HFFc6 (cell line): ENCODE results near the gene GTPBP1. TPM values are rescaled to one million over a fixed set of nuclear protein-coding genes. Genes with fewer than 3 reads are reported as not detected.

Experiments
- DNase-seq: peaks from one replicate; pipeline ENCODE4 v3.0.0-alpha.2; 2018
- H3K27ac Mint-ChIP-seq: 2 replicates; pipeline ENCODE4 v1.8.0; 2020; ENCODE audit warnings: mild to moderate bottlenecking, mixed read lengths
- H3K27me3 Mint-ChIP-seq: 2 replicates; pipeline ENCODE4 v1.8.0; 2021; ENCODE audit warnings: mild to moderate bottlenecking, moderate library complexity, mixed read lengths; ENCODE audit not compliant: insufficient read depth
- H3K36me3 Mint-ChIP-seq: 2 replicates; pipeline ENCODE4 v1.8.0; 2021; ENCODE audit warnings: low read depth, mixed read lengths
- H3K4me1 Mint-ChIP-seq: 2 replicates; pipeline ENCODE4 v1.8.0; 2020; ENCODE audit warnings: low read depth, mixed read lengths
- H3K4me3 Mint-ChIP-seq: 2 replicates; pipeline ENCODE4 v1.8.0; 2020; ENCODE audit warnings: mild to moderate bottlenecking, moderate library complexity, mixed read lengths
- H3K9me3 Mint-ChIP-seq: 2 replicates; pipeline ENCODE4 v1.8.0; 2020; ENCODE audit warnings: mild to moderate bottlenecking, mixed read lengths
- total RNA-seq, 6 experiments: library from RNA; stranded (reverse); fragmentation: NEBNext Ultra II Directional; extraction: Animal tissue kit (Norgen Biotek cat#: 25700); gene quantifications; 2 replicates in 1 of 6; 3 replicates in 5 of 6; pipeline ENCODE4 v1.2.3, GENCODE V29; 2021
- TF ChIP-seq, protein P1 (sequence below): fragments of 200-600 bp; sonication (generic); IDR thresholded peaks from 2 replicates; pipeline ENCODE4 v1.5.0; 2021; ENCODE audit warnings: antibody characterized with exemption, mild to moderate bottlenecking

GTPBP1 gene
- total RNA-seq, 6 experiments from 2014 or later: 32.1 to 40.8 (median 38.4) TPM

DNA sequence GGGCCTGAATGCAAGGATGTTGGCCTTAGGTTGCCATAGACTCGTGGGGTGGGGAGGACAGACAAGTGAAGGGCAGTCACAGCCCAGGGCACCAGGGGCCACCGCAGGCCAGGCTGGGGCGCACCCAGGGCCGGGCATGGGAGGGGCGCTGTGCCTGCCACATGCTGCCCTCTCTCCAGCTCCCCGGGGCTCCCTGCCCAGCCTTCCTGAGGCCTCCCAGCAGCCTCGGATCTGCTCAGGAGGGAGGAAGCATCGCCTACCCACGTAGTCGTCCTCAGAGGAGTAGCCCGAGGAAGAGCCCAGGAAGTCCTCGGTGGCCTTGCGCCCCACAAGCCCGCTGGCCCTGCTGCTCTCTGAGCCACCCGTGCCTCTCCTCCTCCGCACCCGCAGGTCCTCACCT lies 44.9 kb downstream of the GTPBP1 start:
- TF ChIP-seq, protein P1, sequence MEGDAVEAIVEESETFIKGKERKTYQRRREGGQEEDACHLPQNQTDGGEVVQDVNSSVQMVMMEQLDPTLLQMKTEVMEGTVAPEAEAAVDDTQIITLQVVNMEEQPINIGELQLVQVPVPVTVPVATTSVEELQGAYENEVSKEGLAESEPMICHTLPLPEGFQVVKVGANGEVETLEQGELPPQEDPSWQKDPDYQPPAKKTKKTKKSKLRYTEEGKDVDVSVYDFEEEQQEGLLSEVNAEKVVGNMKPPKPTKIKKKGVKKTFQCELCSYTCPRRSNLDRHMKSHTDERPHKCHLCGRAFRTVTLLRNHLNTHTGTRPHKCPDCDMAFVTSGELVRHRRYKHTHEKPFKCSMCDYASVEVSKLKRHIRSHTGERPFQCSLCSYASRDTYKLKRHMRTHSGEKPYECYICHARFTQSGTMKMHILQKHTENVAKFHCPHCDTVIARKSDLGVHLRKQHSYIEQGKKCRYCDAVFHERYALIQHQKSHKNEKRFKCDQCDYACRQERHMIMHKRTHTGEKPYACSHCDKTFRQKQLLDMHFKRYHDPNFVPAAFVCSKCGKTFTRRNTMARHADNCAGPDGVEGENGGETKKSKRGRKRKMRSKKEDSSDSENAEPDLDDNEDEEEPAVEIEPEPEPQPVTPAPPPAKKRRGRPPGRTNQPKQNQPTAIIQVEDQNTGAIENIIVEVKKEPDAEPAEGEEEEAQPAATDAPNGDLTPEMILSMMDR: no peak
- H3K9me3 Mint-ChIP-seq: no peaks in the 10 kb centered on the region
- no peak for DNase-seq
- H3K4me3 Mint-ChIP-seq: no peak overlapping the region
- H3K27me3 Mint-ChIP-seq: no peaks in the 10 kb centered on the region; the same call in 1 of the 2 replicates
- no peaks in the 10 kb centered on the region for H3K36me3 Mint-ChIP-seq
- no peak overlapping the region for H3K27ac Mint-ChIP-seq
- peaks cover 20% of the 10 kb centered on the region for H3K4me1 Mint-ChIP-seq

DNA sequence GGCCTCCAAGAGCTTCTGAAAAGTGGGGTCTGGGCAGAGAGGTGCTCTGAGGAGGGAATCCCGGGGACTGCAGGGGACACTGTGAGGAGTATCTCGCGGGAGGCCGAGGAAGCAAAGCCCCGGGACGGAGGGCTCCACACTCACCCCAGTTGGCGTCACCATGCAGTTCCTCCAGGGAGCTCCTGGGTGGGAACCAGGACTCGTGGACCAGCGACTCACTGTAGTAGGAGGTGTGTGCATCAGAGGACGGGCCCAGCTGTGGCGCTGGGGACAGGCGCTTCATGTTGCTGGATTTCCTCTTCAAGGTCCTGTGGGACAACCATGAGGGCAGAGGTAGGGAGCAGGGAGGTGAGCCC lies 45.3 kb downstream of the GTPBP1 start:
- TF ChIP-seq, protein P1: no peak
- DNase-seq: no peak
- Mint-ChIP-seq H3K4me1 (peaks cover 20% of the 10 kb centered on the region), H3K27ac (no peak overlapping the region), H3K36me3 (no peaks in the 10 kb centered on the region), H3K9me3 (no peaks in the 10 kb centered on the region), H3K4me3 (no peak overlapping the region), H3K27me3 (no peaks in the 10 kb centered on the region; the same call in 1 of the 2 replicates)

DNA sequence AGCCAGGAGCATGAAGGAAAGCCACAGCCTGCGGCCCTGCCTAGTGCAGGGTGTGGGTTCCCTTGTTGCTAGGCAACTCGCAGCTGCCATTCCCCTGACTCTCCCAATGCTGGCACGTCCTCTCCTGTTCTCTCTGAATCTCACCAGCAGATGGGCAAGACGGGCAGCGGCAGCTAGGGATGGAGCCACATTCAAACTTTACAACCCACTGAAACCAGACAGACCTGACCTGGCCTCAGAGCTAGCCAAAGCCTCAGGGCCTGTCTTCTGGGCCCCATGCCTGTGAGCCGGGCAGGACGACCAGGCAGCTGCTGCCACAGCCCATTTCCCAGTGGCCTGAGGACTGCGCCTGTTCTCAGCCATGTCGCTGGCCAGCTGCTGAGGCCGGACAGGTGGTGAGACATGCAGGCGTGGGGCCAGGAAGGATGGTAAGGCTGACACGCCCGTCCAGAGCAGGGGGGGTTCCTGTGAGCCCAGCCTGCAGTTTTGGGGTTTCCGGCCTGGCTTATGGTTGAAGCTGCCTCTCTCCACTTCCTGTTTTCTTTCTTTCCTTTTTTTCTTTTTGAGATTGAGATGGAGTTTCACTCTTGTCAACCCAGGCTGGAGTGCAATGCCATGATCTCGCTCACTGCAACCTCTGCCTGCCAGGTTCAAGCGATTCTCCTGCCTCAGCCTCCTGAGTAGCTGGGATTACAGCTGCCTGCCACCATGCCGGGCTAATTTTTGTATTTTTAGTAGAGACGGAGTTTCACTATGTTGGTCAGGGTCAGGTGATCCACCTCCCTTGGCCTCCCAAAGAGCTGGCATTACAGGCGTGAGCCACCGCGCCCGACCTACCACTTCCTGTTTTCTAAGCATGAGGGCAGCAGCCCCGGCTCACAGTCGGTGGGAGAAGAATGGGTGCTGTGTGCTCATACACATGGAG lies 45.9 kb downstream of the GTPBP1 start:
- DNase-seq: no peak
- TF ChIP-seq, protein P1: no peak
- Mint-ChIP-seq H3K27me3 (no peaks in the 10 kb centered on the region; the same call in 1 of the 2 replicates), H3K4me3 (no peak overlapping the region), H3K4me1 (peaks cover 24% of the 10 kb centered on the region), H3K27ac (no peak overlapping the region), H3K36me3 (no peaks in the 10 kb centered on the region), H3K9me3 (no peaks in the 10 kb centered on the region)

DNA sequence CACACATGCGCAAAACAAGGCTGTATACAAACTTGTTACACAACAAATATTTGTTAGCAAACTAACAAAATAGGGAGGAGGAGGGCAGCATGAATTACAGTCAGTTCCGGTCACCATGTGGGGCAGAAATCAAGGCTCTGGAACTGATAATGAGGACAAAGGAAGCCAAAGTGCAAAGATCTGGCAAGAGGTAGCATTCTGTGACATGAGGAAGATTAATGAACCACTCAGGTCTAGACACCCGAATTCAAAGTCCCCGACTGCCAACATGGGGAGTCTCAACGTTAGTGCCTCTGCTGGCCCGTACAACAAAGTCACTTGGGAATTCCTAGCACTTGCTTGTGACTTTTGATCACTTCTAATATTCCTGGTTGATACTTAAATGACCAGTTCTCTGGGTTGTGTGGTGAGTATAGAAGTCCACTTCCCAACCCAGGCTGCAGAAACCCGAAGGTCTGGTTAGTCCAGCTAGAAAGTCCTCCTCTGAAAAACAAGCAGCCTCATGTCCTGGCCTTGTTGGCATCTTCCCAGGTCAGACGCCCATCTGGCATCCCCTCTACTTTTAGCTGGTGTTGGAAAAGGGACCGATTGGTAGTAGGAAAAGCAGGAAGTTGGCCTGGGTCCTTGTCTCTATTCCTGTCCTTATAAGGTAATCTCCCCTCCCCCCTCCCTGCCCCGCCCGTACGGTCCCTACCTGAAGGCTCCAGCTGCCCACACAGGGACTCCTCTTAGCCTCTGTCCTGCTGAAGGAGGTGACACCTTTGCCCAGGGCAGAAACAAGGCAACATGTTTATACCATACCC lies 48.4 kb downstream of the GTPBP1 start:
- peak overlapping the region; percentile 97 for H3K4me3 Mint-ChIP-seq
- H3K27me3 Mint-ChIP-seq: no peaks in the 10 kb centered on the region; the same call in 1 of the 2 replicates
- no peaks in the 10 kb centered on the region for H3K36me3 Mint-ChIP-seq
- H3K27ac Mint-ChIP-seq: peak overlapping the region; percentile 97
- H3K4me1 Mint-ChIP-seq: peaks cover 41% of the 10 kb centered on the region
- peak; percentile 18 for DNase-seq
- H3K9me3 Mint-ChIP-seq: no peaks in the 10 kb centered on the region
- TF ChIP-seq, protein P1: no peak

DNA sequence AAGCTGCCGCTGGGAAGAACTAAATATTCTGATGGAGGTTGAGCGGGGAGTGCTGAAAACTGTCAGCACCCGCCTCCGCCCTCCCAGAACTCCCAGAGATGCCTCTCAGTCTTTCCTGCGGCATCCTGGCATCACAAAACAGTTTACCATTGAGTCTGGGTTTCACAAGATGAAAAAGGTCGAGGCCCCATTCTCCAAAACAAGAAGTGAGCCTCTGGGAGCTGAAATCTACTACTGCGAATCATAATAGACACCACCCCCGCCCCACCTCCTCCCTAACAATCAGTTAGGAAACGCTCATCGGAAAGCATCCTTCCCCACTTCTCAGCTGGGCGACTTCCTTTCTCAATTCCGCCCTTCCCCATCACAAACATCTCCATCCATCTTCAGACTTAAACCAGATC lies 49.0 kb downstream of the GTPBP1 start:
- Mint-ChIP-seq H3K4me3 (peak overlapping the region; percentile 97), H3K4me1 (peaks cover 41% of the 10 kb centered on the region), H3K27ac (peak overlapping the region; percentile 97), H3K36me3 (no peaks in the 10 kb centered on the region), H3K27me3 (no peaks in the 10 kb centered on the region; the same call in 1 of the 2 replicates), H3K9me3 (no peaks in the 10 kb centered on the region)
- TF ChIP-seq, protein P1: no peak
- DNase-seq: no peak
